ENCODE data around the gene COL23A1.

Gene COL23A1

DNA sequence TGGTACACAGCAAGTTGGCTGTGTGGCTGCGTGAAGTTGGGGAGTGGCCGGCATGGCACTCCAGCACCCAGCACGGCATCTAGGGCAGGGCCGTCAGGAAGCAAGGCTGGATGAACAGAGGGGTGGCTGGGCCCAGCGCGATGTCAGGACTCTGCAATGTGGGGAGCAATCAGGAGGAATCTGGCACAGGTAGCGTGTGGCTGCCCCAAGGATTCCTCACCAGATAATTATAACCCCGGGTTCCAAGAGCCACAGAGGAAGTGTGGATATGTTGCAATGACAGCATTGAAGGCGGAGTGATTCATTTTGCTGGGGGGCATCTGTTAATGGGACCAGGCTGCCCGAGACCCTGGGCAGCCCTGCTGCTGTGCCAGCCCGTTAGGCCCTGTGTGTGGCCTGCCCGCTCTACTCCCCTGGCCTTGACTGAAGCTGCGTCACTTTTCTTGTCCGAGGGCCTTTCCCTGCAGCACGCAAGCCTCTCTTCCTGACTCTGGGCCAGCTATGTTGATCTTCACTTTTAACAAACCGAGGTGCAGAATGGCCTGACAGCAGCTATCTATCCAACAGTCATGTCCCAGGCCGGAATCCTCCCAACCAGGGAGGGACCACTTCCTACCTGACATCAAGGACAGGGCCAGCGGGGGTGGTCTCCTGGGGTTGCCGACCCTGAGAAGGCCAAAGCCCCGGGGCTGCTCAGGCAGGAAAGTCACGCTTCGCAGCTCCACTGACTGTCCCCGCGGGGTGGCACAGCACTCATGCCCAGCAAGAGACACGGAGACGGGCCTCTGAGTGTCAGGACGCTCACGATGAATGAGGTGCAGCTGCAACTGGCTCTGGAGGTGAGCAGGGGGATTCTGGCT is 239.6 kb downstream of the COL23A1 start:
- DNase-seq: no peak

DNA sequence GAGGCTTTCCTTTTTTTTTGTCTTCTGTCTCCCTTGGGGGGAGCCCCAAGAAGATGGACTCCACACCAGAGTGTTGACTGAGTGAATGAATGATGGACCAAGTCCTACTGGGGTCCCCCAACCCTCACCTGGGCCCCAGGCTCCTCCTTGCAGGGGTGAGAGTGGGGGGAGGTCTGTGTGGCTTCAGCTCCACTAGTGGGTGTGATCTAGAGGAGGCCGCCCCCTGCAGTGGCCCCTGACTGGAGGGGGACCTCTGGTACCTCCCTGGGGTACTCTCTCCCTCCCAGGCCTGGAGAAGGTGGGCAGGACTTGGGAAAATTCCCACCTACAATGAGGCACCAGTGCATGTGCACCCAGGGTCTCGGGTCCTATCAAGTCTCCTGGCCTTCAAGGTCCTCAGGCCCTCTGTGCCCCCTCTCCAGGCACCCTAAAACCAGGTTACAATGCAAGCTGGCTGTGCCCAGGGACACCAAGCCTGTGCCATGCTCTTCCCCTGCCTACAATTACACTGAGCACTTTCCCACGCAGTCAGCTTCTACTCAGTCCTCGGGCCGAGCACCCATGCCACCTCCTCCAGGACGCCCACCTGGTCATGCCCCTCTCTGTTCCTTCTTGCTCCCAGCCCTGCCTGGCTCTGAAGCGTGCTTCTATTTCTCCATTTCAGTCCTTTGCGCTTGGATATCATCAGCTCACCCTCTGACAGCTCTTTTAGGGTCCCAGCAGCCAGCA is 240.4 kb downstream of the COL23A1 start:
- no peak for DNase-seq

DNA sequence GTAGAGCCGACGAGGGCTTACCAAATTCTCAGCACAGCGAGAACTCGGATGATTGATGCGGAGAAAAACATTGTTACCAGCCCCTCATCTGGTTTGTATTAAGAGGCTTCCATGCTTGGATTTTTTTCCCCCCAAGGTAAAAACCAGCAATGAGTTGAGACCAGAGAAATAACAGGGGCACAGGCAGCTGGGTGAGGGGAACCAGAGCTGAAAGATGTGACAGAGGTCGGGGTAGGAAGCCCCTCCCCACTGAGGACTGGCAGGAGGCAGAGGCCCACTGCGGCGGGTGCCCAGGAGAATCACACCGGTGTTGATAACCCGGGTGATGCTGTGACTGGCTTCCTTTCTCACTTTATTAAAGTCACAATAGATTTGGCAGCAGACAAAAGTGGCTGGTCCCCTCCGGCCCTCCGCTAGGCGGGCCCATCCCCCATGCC is 241.1 kb downstream of the COL23A1 start:
- no peak for DNase-seq

DNA sequence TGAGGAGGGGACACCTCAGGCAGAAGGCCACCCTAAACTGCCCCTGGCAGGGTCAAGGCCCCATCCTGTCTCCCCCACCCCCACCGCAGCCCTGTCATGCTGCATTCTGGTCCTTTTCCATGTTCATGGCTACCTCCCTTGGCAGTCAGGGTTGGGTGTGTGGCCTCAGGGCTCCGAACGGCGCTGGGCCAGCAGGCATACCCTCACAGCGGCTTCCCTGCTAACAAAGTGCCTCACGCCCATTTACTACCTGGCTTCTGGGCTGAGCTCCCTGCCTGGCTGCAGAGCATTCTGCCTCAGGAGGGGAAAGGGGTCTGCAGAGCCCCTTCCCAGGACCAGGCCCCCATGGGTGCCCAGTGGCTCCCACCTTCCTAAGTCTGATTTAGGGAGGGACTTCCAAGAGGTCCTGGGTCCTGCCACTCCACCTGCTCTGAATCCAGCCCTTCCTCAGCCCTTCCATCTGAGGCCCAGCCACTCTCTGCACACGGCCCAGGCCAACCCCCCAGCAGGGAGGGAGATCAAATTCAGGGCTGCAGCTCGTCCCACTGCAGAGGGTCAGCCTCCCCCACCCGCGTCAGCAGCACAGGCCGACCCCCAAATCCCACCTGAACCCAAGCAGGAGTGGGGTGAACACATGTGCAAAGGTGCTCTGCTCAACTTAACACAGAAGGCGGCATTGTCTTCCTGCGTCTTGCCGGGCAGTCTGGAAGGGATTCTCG is 241.7 kb downstream of the COL23A1 start:
- DNase-seq: no peak

DNA sequence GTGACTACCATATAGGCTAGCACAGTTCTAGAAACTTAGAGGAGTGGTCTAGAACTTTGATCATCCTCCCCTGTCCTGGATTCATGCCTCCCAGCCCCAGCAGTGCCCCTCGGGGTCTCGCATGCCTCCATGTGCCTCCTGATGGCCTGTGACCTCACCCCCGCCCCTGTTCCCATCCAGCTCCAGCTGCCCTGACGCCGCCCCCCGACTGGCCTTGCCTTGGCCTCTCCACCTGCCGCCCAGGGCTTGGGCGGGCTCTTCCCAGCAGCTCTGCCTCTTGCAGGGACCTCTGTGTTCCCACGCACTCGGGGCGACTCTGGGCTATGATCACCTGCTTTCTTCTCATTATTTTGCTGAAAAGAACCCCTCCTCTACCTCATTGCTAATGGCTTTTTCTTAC is 242.2 kb downstream of the COL23A1 start:
- no peak for DNase-seq

DNA sequence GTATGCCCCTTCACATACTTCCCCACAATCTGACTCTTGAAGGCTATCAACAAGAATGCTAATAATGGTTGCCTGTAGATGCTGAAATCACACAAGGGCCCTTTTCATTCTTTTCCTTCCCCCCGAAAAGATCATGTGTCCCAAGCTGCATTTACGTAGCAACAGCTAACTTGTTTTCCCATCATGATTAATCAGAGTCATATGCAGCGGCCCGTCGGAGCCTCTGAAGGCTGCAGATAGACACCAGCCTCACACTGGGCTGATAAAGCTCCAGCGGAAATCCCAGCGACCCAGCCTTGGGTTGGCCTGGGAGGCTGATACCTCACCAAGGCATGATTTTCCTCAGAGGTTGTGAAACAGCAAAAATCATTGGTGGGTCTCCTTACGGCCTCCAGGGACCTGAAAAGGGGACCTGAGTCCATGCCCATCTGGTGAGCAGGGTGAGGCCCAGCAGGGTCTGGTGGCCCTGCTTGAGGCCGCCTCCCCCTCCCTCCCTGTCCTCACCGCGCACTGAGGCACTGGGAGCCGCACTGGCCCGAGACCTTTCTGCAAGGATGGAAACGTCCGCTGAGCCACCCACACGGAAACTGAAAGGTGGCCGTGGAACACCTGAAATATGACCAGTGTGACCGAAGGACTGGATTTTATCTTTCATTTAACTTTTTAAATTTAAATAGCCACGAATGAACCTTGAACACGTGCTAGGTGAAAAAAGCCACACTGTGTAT is 243.4 kb downstream of the COL23A1 start:
- no peak for DNase-seq

DNA sequence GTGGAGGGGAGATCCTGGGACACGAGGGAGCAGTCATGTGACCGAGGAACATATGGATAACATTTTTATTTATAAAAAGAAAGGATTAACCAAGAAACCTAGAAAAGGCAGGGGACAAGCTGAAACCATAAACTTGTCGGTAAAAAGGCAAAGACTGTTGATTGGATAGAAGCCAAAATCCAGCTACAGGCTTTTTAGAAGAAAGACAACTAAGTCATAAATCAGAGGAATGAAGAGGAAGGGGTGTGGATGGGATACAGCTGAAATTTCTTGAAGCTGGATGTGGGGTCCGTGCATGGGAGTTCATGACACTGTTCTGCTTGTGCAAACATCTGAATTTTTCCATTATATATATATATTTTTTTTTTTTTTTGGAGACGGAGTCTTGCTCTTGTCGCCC is 246.9 kb downstream of the COL23A1 start:
- DNase-seq: no peak

DNA sequence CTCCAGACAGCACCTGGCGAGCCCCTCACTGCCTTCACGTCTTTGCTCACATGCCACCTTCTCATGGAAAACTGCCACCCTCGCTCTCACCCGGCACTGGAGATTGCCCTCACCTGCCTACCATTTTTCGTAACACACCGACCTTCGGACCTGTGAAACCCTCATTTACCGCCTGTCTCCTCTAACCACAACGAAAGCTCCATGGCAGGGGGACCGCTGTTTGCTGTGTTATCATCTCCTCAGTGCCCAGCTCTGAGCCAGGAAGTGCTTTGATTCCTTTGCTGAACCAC is 248.4 kb downstream of the COL23A1 start:
- DNase-seq: no peak

DNA sequence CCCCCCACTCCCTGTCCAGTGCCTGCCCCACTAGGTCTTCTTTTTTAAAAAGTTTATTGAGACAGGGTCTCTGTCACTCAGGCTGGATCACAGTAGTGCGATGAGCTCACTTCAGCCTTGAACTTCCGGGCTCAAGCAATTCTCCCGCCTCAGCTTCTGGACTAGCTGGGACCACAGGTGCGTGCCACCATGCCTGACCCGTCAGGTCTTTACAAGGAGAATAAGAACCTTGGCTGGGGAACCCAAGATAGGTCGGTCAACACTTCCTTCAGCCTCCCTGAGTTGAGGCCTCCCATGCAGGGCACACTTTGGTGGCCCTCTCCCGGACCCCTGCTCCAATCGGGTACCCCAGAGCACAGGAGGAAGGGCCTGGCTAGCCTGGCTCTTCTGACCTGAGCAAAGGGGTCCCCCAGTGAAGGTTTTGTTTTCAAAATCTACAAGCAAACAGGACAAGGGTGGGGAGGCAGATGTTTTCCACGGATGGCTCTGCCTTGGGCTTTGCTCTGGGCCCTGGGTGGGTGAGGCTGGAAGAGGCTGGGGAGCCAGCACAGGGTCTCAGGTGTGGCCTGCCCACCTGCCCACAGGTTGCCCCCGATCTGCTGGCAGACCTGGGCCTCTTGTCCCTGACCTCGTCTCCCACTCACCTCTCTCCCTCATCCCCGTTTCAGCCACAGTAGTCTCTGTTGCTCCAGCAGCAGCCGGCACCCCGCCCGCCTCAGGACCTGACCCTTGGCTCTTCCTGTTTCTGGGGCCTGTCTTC is 248.9 kb downstream of the COL23A1 start:
- no peak for DNase-seq

DNA sequence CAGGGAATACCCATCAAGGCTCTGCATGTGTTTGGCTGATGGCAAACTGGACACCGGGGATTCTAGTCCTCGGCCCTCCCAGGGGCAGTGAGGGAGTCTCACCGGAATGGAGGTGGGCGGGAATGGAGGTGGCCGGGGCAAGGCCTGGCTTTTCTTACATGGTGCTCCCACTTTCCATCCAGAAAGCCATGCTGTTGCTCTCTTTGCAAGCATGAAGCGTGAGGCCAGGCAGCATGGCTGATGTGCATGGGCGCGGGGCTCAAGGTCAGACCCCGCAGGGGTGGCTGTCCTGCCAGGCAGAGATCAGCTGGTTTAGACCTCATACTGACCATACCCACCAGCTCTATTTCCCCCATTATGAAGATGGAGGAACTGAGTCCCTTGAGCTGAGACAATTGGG is 249.6 kb downstream of the COL23A1 start:
- DNase-seq: no peak

DNA sequence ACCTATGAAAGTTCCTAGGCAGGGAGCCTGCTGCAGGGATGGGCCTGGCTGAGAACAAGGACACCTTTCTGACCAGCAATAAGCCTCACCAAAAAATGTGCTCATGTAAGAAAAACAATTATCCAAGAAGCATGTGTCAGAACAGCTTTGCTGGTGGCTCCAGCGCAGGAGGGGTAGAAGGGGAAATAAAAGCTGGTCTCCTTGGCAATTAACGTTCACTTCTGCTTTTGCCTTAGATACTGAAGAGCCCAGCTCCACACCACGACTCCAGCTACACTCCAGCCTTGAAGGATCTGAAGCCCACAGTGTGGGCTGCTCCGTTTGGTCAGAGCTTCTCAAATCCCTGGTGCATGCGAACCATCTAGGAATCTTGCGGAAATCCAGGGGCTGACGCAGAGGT is 250.0 kb downstream of the COL23A1 start:
- no peak for DNase-seq

DNA sequence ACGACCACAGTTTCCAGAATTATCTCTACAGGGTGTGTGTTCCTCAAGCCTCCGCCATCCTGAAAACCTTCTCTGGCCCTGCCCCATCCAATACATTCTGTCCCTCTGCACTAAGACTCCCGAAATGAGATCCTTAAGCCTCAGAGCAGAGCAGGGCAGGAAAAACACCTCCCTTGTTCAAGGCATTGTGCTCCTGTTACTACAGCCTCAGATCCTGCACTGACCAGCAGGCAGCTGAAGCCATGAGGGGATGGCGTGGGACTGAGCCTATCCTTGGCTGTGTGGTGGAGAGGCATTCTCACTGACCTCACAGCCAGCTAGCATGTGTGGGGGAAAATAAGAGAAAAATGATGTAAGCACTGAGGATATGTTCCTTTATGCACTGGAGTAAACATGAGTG is 250.9 kb downstream of the COL23A1 start:
- no peak for DNase-seq

DNA sequence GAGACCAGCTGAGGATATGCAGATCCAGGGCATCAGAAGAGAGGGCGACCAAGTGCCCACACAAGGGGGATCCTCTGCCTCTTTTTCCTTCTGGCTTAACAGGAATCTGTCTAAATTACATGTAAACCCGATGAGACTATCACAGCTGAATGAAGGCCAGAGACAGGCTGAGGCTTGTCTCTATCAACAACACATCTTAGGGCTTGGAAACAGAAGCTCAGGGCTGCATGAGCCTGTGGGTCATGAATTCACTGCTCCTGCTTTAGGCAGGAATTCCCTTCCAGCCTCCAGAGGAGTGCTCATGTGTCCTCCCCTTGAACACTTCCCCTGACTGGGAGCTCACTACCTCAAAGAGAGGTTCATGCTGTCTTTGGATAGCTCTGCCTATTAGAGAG is 251.4 kb downstream of the COL23A1 start:
- no peak for DNase-seq

DNA sequence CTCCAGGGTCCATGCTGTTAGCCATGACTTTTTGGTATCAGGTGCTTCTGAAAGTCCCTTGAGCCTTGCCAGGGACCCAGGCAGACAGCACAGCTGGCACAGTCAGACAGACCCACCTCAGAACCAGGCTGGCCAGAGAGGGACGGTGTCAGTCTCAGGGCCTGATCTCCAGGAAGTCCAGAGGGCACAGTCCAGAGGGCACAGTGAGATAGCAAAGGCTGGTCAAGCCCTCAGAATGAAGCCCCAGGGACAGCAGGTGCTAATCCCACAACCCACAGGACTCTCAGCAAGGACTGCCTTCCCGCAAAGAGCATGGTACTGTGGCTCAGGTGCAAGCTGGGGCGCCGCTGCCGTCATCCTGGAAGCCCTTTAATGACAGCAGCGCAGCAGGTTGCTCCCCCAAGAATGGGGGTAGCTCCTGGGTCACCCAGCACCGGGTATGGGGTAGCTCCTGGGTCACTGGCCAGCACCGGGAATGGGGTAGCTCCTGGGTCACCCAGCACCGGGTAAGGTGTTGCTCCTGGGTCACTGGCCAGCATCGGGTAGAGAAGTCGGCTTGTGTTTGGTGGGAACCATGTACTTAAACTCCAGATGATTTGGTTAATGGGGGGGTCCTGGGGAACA is 252.0 kb downstream of the COL23A1 start:
- DNase-seq: no peak

DNA sequence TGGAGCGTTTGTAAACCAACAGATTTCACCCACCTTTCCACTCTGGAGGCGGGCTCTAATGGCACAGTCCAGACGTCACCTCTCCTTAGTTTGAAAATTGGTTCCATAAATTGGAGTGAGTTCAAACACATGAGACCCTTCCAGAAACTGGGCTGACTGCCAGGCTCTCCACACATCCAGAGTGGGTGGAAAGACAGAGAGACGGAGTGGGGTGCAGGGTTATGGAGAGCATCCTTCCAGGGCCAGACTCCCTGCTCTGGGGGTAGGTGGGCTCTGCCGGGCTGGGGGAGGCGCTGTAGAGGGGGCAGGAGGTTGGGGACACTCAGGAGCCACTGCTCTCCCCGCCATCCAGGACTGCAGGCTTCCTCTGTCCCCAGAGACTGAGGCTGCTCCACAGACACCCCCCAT is 252.9 kb downstream of the COL23A1 start:
- no peak for DNase-seq

DNA sequence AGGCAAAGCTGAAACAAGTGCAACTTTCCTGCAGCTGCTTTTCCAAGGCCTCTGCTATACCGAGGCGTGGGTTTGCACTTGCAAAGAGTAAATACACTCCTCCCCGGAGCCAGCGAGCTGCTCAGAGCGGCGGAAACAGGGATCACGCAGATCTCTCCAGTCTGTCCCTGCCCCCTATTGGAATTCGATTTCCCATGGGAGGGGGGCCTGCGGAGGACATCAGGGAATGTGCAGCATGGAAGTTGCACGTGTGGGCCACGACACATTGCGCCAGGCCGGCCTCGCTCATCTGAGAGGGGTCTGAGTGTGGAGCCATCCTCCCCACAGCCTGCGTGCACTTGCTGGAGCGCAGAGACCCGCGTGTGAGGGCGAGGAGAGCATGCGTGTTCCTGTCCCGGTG is 253.3 kb downstream of the COL23A1 start:
- no peak for DNase-seq

DNA sequence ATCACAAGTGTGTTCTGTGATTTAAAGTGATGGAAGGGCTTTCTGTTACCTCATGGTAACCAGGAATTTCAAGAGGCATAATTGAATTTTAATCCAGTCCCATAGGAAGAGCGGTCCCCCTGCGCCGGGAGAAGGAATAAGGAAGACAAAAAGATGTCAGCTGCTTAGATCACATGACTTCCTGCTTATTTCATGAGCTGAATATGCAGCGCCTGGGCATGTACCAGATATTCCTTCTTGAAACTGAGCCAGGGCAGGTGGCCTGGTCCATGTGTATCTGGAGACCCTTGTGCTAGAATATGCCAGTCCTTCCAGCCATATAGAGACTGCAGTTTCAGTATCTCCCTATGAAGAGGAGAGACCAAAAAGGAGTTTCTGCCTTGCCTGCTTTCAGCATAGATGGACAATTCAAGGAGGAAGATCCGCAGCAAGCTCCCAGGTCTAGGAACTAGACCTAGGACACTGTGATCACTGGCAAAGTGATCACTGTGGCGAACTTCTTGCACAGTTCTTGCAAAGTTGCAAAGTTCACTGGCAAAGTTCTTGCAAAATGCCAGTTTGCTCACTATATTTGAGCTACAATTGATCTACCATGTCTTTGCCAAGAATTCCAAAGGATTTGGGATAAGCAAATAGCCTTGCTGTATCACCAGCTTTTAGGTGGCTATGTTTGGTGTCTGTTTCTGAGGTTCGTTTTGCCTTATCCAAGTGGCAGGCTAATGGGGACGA is 254.7 kb downstream of the COL23A1 start:
- no peak for DNase-seq

DNA sequence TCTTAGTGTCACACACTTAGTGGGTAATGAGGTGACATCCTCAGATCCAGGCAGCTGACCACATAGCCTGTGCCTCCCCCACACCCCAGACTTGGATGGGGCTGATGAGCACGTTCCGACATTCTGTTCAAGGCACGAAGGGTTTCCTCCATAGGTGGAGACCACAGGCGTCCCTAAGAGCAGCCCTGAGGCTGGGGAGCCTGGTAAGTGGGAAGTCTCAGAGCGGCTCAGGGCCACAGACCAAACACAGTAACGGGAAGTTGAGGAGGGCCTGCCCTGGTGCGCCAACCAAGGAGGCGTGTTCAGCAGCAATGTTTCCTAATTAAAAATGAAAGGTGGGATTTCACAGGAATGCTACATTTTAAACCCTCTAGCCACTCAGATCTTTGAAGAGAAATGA is 255.3 kb downstream of the COL23A1 start:
- DNase-seq: no peak

DNA sequence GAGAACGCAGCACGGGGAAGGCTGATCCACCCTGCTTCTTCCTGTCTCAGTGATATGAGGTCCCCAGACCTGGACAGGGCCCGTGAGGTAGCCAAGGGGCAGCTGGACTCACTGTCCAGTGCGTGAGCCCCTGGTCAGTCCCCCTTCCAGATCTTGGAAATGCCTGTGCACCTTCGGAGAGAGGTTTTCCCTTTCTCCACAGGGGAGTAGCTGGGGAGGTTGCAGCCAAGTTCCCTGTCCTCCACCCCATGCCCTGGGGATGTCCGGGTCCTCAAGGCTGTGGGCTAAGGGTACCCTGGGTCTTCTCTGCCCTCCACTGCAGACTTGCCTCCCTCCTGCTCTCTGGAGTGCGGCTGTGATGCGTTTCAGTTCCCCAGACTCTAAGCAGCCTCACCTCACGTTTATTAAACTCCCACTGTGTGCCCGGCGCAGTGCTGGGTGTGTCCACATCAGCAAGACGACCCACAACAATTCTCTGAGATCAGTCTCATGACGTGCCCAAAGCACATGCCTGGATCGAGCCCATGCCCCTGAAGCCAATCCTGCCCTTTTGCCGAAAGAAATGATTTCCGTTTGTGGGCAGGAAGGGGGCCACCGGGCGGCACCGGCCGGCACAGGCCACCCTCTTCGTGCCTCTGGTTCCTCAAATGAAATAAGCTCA is 256.2 kb downstream of the COL23A1 start:
- DNase-seq: no peak

DNA sequence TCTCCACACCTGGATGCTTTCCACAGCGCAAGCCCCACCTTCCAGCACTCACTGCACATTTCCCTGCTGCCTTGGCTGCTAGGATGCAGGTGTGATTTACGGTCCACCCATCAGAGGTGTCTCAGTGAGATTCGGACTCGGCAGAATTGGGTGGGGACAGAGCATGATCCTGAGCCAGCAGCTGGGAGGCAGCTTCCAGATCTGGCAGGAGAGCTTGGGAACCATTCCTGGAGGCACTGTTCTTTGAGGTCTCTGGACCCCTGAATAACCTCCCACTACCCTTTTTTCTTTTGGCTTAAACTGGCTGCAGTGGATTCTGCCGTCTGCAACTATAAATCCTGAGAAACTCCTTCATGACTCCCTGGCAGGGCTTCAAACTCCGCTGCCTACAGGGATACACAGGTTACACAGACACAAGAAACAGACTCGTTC is 258.0 kb downstream of the COL23A1 start:
- DNase-seq: no peak
